Measurements from ENCODE around the gene SQSTM1. TPM values are rescaled to one million over a fixed set of nuclear protein-coding genes. Genes with fewer than 3 reads are reported as not detected.

The SQSTM1 gene
- total and polyA plus RNA-seq, 2 of the 8 experiments (the other 6 are each of a cell fraction or from before 2014, with no cell fraction given) = 78.6 to 110 TPM

- TF ChIP-seq TAF1 (IDR thresholded peaks at IDR 0.05; ENCODE audit: low read depth, low read length) = no peak
- no peak for TF ChIP-seq BACH1 (IDR thresholded peaks at IDR 0.05; ENCODE audit: low read length)
- TF ChIP-seq SIN3A (conservative IDR thresholded peaks at IDR 0.05 in 1 of 2, IDR thresholded peaks at IDR 0.05 in 1 of 2; ENCODE audit: low read depth in 1 of 2, low read length in 2 of 2) = no peak
These were observed 42.9 kb downstream of the SQSTM1 start (continued) for GRCh38 chr5:179863449-179864085.

Data from H1 (cell line).